Measurements from ENCODE around the gene PARS2.

GRCh38 chr1:54768093-54768492, 3.8 kb upstream of the PARS2 start:
- TF ChIP-seq CTCF (IDR thresholded peaks at IDR 0.05) (no peak), POLR2AphosphoS5 (IDR thresholded peaks at IDR 0.05) (no peak)
